Astrocyte of the hippocampus (primary cell): ENCODE data around the gene IRF2.

Experiments
- DNase-seq: peaks from one replicate; pipeline ENCODE4 v3.0.0; 2011; ENCODE audit warnings: low read depth, low spot score

The IRF2 gene

DNA sequence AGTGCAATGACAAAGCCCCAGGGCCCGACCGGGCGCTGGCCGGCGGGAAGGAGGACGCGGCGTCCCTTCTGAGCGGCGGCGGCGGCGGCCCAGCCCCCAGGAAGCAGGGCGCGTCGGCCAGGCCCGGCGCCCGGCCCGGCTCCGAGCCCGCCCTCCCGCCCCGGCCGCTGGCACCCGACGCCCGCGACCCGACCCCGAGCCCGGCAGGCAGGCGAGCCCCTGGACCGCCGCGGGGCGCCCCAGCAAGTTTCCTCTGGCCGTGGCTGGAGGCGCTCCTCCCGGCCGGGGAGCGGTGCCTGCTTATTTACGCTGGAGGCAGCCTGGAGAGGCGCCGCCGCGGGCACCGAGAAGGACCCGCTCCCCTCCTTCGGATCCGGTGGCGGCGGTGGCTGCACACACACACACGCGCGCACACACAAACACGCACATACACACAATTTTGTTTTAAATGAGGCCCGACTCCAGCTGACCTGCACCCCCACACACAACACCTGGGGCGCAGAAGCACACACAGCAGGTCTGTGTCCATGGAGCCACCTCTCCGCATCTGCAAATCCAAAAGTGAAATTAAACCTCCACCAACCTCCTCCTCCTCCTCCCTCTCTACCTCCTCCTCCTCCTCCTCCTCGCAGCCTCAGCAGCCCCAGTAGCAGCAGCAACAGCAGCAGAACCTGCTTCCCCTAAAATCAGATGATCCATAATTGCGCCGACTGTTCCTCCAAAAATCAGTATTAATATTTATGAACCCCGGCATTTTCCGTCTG is 669 bp downstream of the IRF2 start:
- peak; percentile 71 for DNase-seq

DNA sequence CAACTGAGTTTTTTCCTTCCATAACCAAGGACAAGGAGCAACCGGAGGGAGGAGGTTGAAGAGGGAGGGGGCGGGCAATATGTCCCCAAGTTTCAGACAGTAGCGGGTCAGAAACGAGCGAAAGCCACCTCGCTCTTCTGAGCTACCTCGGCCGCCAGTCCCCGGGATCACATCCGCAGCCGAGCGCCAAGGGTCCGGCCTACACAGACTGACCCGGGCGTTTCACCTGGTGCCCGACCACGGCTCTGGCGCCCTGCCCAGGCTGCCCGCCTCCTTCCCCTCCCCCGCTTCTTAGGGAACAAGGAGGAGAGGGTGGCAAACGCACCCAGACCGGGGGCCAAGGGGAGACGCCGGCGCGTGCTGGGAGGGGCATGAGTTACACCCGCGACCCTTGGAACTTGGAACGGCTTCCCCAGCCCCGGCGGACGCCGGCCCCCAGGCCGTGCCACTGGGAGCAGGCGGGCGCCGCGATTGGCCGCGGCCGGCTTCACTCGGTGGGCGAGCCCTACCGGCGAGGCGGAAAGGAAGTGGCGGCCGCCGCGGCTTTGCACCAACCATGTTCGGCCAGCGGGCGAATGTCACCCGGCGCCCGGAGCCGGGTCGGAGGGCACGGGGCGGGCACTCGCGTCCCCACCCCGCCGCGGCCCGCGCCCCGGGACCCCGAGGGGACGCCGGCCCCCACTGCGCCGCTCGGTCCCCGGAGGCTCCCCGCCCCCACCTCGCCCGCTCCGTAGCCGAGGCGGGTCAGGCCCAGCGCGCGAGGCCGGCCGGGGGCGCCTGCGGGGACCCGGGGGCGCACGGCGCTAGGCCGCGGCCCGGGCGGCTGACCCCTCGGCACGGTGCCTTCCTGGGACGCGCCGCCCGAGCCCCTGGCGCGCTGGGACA is 1.5 kb downstream of the IRF2 start:
- DNase-seq, result peak; percentile 91

DNA sequence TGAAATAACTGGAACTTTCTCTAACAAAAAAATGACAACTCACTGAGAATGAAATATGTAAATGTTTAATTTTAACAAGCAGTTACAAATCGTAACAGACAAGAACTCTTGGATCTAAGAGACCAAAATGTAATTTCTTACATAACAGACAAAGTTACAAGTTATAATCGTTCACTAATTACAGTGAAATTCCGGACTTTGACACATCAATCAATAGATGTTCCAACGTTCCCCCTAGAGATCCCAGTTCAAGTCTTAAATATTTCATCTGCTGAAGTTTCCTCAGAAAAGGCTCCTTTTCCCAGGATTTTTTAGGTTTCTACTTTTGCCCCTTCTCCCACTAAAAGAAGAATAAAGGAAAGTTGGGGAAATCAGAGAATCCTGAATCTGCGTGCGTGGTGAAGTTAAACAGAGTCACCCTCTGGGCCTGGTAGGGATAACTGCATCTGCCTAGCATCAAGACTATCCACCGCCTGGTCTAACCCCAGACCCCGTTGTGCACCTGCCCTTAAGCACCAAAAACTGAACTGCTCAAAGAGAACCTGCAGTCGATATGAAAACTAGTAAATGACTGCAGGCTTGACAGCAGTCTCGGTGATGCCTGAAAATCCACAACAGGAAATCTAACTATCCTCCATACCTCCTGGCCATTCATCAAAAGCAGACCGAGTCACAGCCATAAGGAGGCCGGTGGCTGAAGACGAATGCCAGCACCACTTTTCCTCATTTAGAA is 2.3 kb downstream of the IRF2 start:
- no peak for DNase-seq

DNA sequence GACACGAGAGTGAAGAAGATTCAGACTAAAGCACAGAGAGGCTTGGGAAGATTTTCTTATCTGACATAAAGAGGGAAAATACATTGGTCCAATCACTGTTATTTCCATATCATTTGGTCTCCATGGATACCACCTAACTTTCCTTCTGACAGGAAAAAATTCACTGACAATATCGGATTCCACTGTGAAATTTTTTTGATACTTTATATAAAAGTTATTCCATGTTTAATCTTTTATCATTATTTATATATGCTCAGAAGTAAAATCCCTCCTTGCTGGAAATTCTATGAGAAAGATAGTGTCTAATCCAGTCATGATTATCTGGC is 3.6 kb downstream of the IRF2 start:
- no peak for DNase-seq

DNA sequence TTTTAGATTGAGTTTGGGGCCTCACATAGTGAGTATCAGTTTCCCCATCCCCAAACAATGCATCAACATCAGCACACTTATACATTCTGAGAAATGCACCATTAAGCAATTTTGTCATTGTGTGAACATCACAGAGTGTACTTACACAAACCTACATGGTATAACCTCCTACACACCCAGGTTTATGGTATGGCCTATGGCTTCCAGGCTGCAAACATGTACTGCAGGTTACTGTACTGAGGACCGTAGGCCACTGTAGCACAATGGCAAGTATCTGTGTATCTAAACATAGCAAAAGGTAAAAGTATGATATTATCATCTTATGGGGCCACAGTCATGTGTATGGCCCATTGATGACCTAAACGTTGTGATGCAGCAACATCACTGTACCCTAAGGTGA is 7.7 kb downstream of the IRF2 start:
- DNase-seq, result no peak

DNA sequence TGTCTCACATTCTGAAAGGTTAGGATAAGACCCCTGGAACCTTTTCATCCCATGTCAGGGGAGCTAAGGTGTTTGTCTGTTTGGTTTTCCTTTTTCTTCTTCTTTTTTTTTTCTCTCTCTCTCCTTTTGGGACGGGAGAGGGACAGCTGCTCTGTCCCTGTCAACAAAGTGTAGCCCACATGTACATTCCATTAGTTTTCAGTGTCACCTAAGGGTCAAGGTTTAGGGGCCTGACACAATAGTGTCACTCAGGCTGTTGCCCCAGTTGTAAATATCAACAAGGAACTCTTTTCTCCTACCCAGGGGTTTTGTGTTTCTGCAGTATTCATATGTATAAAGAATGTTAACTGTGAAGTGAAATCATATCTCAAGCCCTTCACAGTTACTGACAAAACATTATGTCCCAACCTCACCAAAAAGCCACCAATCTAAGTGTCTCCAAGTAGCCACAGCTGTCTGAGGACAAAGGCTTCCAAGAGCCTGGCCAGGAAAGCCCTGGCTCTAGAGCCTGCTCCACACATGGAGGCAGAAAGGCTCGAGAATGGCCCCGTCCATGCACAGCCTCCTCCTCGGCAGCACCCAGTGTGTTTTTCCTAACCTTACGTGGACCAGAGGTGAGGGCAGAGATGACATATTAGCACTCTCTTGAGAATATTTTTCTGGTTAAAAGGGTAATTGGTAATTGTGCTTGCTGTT is 9.4 kb downstream of the IRF2 start:
- no peak for DNase-seq

DNA sequence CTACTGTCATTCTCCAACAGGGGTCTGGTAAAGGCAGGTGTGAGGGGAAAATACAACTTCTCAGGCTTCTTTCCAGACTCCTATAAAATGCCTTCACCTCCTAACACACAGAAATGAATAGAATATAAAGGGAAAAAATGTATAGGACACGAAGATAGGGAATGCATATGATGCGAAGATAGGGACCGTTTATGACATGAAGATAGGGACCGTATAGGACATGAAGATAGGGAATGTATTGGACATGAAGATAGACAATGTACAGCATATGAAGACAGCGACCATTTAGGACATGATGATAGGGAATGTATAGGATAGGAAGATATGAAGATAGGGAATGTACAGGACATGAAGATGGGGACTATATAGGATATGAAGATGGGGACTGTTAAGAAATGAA is 10.5 kb downstream of the IRF2 start:
- DNase-seq, result no peak

DNA sequence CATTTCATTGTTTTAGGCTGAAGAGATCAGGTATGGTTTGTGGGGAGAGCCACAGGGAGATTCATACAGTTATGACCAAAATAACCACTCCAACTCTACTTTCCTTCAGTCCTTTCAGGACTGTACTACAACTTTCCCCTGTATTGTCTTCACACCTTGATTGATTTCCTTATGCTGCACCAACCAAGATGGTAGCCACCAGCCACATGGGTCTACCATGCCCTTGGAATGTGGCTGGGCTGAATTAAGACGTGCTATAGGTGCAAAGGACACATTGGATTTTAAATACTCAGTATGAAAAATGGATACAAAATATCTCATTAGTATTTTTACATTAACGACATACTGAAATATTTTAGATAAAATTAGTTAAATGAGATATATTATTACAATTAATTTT is 11.2 kb downstream of the IRF2 start:
- no peak for DNase-seq

DNA sequence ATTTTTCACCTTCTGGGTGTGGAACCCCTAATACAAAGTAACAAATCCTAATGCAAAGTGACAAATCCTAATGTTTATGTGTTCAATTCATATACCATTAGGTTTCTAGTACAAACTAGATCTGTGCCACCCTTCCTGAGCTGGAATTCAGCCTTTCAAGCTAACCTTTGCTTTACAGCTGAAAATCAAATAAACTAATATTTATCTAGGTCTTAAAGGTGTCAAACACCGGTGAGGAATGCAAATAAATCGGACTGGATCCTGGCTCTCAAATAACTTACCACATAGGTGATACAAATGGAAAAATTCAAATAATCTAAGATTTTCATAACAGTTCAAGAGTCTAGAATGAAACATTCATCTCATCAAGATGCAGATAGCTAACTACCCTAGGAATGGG is 11.6 kb downstream of the IRF2 start:
- DNase-seq, result no peak

DNA sequence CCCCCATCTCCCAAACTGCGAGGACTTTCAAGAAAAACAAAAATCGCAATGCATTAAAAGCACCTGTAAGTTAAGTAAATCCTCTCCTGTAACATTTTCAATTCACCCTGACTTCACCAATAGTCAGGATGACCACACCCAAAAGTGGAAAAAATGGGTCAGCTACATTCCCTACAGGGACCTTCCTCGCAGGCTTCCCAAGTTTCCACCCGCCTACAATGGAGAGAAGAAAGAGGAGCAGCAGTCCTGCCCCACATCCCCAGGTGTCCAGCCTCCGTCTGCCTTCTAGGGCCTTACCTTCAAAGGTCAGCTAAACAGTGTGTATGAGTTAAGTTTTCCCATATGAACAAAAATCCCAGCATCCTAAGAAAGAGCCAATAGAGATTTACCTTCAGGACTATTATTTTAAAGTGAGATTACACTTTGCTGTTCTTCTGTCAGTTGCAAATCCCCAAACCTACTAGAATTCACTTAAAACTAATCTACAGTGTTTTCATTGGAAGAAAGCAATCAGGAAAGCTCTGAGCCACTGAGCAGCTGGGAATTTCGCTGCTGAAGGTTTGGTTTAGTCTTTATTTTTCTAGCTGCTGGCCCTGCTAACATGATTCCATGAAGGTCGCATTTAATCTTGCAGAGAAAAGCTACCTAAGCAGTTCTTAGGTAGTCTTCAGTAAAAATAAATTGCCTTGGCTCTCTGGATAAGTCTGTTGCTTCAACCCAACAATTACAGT is 12.5 kb downstream of the IRF2 start:
- no peak for DNase-seq

DNA sequence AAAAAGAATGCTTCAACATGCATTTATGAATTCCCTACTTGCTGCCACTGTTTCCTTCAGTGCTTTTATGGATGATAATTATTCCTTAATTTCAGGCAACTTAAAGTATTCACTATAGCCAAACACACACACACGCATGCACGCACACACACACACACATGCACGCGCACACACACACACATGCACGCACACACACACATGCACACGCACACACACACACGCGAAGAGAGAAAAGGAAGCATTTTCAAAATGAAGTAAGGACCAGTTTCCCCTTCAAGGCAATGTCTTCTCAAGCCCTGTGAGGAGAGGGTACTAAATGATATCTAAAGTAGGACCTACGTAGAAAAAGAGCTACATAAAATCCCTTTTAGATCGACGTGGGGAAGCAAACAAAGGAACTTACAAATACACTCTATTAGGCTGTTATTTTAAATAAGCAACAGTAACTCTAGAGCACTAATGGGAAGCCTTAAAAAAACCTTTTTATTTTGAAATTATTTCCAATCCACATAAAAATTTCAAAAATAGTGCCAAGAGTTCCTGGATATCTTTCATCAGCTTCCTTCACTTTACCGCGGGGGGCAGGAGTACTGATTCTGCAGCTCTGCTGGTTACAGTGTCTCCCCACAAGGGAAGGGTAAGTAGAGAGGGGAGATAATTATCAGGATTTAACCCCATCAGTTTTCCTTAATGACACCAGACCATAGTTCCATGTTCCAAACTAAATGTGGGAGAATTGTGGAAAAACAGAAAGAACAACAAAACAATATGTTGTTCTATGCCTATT is 13.7 kb downstream of the IRF2 start:
- no peak for DNase-seq

DNA sequence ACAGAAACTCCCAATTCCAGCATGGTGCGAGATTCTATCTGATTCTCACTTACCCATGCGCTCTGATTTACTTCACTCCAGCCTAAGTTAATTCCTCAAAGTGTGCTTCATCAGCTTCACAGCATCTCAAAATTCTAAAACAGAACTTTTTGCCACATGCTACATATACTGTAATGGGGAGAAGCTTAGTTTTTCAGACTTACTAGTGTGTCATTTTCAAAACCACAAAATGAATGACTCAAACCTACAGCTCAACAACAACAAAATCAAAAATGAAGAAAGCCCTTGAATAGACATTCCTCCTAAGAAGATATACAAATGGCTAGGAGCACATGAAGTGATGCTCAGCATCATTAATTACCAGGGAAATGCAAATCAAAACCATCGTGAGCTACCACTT is 14.9 kb downstream of the IRF2 start:
- peak; percentile 53 for DNase-seq

DNA sequence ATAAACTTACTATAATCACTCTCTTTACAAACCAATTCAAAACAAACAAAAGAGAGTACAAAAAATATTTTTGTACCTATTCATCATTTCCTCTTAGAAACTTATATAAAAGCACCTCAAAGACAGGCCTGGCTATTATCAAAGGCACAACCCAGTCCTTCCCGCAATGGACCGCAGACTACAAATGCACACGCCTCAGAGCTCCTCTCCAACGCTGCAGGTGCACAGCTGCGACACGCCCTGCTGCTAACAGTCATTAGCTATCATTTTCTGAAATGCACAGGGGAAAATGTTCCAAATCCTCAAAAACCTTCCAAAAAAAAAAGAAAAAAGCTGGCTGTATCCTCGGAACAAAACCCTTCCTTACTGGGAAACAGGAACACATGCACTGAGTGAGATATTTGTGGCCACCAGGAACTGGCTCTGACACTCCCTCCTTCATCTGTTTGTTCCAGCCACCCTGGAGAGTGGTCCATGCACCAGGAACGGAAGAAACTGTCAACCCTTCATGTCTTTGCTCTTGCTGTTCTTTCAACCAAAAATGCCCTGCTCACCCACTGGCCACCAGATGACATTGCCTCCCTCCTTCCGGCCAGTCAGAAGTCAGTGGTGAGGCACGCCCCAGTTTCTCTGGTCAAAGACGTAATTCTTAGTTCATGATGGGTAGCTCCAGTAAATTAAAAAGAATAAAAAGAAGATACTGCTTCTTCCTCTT is 16.7 kb downstream of the IRF2 start:
- DNase-seq, result no peak

DNA sequence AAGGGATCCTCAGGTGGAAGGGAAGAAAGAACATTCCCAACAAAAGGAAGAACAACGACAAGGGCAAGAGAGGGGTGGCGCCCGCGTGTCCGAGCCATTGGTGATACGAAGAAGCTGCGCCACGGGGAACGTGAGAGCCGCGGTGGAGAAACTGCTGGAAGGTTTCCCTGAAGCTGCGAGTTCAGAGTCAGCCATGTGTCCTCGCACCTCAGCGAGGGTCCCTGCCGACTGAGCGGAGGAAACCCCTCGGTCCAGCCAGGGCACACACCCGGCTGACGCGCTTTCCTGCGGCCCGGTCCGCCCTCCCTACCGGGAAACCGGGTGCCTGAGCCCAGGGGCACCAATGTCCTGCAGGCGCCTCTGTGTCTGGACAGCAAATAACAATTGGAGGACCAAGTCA is 18.0 kb downstream of the IRF2 start:
- no peak for DNase-seq

DNA sequence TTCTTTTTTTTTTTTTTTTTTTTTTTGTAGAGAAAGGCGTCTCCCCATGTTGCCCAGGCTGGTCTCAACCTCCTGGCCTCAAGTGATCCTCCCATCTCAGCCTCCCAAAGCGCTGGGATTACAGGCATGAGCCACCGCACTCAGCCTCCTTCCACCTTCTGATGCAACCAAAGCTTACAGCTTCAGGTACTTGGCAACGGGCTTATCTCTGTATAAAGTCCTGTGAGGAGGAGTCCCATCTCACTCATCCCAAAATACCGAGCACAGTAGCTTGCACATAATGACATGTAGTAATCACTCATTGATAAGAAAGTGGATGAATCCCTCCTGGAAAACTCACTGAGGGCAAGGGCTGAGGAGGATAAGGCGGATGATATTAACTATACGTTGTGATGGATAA is 19.1 kb downstream of the IRF2 start:
- no peak for DNase-seq

DNA sequence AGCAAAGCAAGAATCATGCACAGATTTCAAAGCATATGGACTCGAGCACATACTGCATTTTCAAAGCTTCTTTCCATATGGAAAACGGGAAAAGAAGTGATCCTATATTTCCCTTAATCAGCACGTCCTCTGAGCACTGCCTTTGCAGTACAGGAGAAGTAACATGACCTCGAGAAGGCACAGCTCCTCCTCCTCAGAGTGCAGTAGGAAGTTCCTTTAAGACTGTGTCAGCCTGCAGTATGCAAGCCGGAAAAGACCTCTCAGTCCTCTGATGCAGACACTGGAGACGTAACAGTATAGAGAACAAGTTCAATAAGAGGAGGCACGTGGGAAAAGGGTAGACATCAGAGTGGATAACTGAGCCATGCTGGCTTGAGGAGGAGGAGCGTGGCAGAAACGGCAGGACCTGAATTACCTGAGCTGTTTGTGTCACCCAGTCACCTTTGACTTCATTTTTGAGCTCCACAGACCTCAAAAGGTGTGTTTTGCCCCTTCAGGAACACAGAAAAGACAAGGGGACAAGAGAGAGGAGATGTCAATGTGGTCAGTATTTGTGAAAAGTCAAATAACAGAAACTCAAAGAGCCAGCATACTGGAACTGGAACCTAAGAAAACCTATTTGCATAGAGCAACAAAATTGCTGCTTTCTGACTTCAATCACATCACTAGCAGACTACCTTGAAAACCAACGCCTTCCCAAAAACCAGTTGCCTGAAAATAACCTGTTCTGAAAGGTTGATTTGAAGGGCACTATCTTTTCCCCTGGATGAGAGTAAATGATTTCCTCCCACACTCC is 20.8 kb downstream of the IRF2 start:
- DNase-seq, result peak; percentile 63

DNA sequence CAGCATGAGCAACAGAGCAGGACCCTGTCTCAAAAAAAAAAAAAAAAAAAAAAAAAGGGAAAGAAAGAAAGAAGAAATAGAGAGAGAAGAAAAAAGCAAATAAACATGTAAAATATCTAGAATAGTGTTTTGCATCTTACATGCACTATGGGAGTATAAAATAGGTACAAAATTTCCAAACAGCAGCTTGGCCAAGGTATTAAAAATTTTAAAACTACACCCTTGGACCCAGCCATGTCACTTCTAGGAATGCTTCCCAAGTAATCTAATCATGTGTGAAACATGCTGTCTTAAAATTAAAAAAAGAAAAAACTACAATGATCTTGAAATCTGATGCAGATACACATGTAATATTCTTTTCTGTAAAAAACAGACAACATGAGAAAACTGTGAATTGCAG is 21.6 kb downstream of the IRF2 start:
- DNase-seq, result no peak

DNA sequence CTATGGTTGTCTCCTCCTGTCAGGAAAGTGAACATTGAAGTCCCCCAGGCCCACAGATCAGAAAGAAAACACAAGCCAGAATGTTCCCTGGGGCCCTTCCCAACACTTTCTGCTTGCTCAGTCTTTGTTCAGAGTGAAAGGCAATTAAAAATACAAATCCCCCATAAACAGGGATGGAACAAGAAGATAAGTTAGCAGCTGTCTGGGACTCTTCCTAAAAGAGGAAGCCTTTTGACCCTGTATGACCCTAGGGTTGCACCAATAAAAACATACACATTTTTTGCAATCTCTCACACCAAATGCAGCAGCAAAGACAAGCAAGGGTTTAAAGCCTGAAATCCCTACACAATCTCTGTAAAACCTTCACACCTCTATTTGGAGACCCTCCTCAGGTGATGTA is 22.6 kb downstream of the IRF2 start:
- DNase-seq, result no peak
